ENCODE data around the gene TRERF1.

The TRERF1 gene

GRCh38 chr6:42361036-42361435 is 90.7 kb downstream of the TRERF1 start:
- DNase-seq (ENCODE audit: low spot score) = no peak
- in situ Hi-C loops (cut with MboI; ENCODE audit: low sequenced_read_pairs, unreplicated experiment) = no loop called here
- no peak for TF ChIP-seq CTCF (IDR thresholded peaks at IDR 0.05; ENCODE audit: borderline replicate concordance, control extremely low read depth, extremely low read depth, insufficient read depth, missing control alignments)

GRCh38 chr6:42359021-42359420 is 92.7 kb downstream of the TRERF1 start:
- DNase-seq (ENCODE audit: low spot score) = no peak
- in situ Hi-C loops (cut with MboI; ENCODE audit: low sequenced_read_pairs, unreplicated experiment) = no loop called here
- no peak for TF ChIP-seq CTCF (IDR thresholded peaks at IDR 0.05; ENCODE audit: borderline replicate concordance, control extremely low read depth, extremely low read depth, insufficient read depth, missing control alignments)

- in situ Hi-C loops (cut with MboI; ENCODE audit: low sequenced_read_pairs, unreplicated experiment) = no loop called here
- TF ChIP-seq CTCF (IDR thresholded peaks at IDR 0.05; ENCODE audit: borderline replicate concordance, control extremely low read depth, extremely low read depth, insufficient read depth, missing control alignments) = no peak
- DNase-seq (ENCODE audit: low spot score) = no peak
These were observed 96.3 kb downstream of the TRERF1 start for GRCh38 chr6:42355416-42355815.

- no peak for DNase-seq (ENCODE audit: low spot score)
- in situ Hi-C loops (cut with MboI; ENCODE audit: low sequenced_read_pairs, unreplicated experiment) = no loop called here
- no peak for TF ChIP-seq CTCF (IDR thresholded peaks at IDR 0.05; ENCODE audit: borderline replicate concordance, control extremely low read depth, extremely low read depth, insufficient read depth, missing control alignments)
These were observed 97.0 kb downstream of the TRERF1 start for GRCh38 chr6:42354702-42355101.

- DNase-seq (ENCODE audit: low spot score) = no peak
- in situ Hi-C loops (cut with MboI; ENCODE audit: low sequenced_read_pairs, unreplicated experiment) = no loop called here
- no peak for TF ChIP-seq CTCF (IDR thresholded peaks at IDR 0.05; ENCODE audit: borderline replicate concordance, control extremely low read depth, extremely low read depth, insufficient read depth, missing control alignments)
These were observed 98.7 kb downstream of the TRERF1 start for GRCh38 chr6:42352856-42353564.

GRCh38 chr6:42350911-42351310 is 100.8 kb downstream of the TRERF1 start:
- in situ Hi-C loops (cut with MboI; ENCODE audit: low sequenced_read_pairs, unreplicated experiment) = no loop called here
- no peak for DNase-seq (ENCODE audit: low spot score)
- no peak for TF ChIP-seq CTCF (IDR thresholded peaks at IDR 0.05; ENCODE audit: borderline replicate concordance, control extremely low read depth, extremely low read depth, insufficient read depth, missing control alignments)

Data from GM13976 (cell line).